OCI-LY1 (cell line): ENCODE data around the gene UQCR10.

Experiments used
- H2AFZ ChIP-seq: fragments of 200-600 bp; sonication (generic), shearing (Covaris generic); 2 replicates; pipeline ENCODE4 v1.6.0; 2014; ENCODE audit warnings: antibody characterized with exemption, mild to moderate bottlenecking, low read length
- H3F3A ChIP-seq: fragments of 200-600 bp; sonication (generic), shearing (Covaris generic); 2 replicates; pipeline ENCODE4 v1.6.0; 2014; ENCODE audit warnings: mild to moderate bottlenecking, antibody characterized with exemption, low read length, moderate library complexity; ENCODE audit not compliant: insufficient read depth
- H3K27ac ChIP-seq: fragments of 200-600 bp; sonication (generic); 2 replicates; pipeline ENCODE4 v1.5.1; 2014; ENCODE audit warnings: low read length, mixed run types, mild to moderate bottlenecking, low read depth; ENCODE audit not compliant: poor library complexity, severe bottlenecking
- H3K27me3 ChIP-seq: fragments of 200-600 bp; sonication (generic); 2 replicates; pipeline ENCODE4 v1.6.0; 2014; ENCODE audit warnings: antibody characterized with exemption, mild to moderate bottlenecking, low read length, moderate library complexity; ENCODE audit not compliant: insufficient read depth
- H3K36me3 ChIP-seq: fragments of 200-600 bp; sonication (generic); 2 replicates; pipeline ENCODE4 v1.6.1; 2014; ENCODE audit warnings: mild to moderate bottlenecking, antibody characterized with exemption, low read length, moderate library complexity, mixed read lengths; ENCODE audit not compliant: insufficient read depth
- H3K4me1 ChIP-seq: fragments of 200-600 bp; sonication (generic); 2 replicates; pipeline ENCODE4 v1.5.1; 2014; ENCODE audit warnings: mild to moderate bottlenecking, low read length, moderate library complexity; ENCODE audit not compliant: insufficient read depth, severe bottlenecking
- H3K4me2 ChIP-seq: fragments of 200-600 bp; sonication (generic), shearing (Covaris generic); 2 replicates; pipeline ENCODE4 v1.6.1; 2014; ENCODE audit warnings: low read length
- H3K4me3 ChIP-seq: fragments of 200-600 bp; sonication (generic); 2 replicates; pipeline ENCODE4 v1.5.1; 2014; ENCODE audit warnings: low read length, low read depth, mild to moderate bottlenecking, mixed read lengths; ENCODE audit not compliant: poor library complexity, severe bottlenecking
- H3K79me2 ChIP-seq: fragments of 200-600 bp; shearing (Covaris generic); 2 replicates; pipeline ENCODE4 v1.6.1; 2016; ENCODE audit warnings: mixed run types, low read length, mixed read lengths; ENCODE audit not compliant: insufficient read depth
- H3K9ac ChIP-seq: fragments of 200-600 bp; sonication (generic), shearing (Covaris generic); 2 replicates; pipeline ENCODE4 v1.6.1; 2014; ENCODE audit warnings: mild to moderate bottlenecking, low read length, mixed read lengths
- H3K9me2 ChIP-seq: fragments of 200-600 bp; sonication (generic), shearing (Covaris generic); 2 replicates; pipeline ENCODE4 v1.6.1; 2014; ENCODE audit warnings: low read depth, mild to moderate bottlenecking, low read length, mixed read lengths
- H3K9me3 ChIP-seq: fragments of 200-600 bp; shearing (Covaris generic); 2 replicates; pipeline ENCODE4 v1.6.1; 2014; ENCODE audit warnings: low read length, mixed read lengths
- H4K20me1 ChIP-seq: fragments of 200-600 bp; sonication (generic), shearing (Covaris generic); 2 replicates; pipeline ENCODE4 v1.6.0; 2016; ENCODE audit warnings: mild to moderate bottlenecking, low read length; ENCODE audit not compliant: insufficient read depth
- CTCF ChIP-seq: fragments of 200-600 bp; sonication (generic), shearing (Covaris generic); IDR thresholded peaks from 2 replicates; pipeline ENCODE4 v1.5.1; 2017; ENCODE audit warnings: mild to moderate bottlenecking, antibody characterized with exemption, low read length, moderate library complexity, mixed read lengths
- EZH2 ChIP-seq: fragments of 200-600 bp; sonication (generic), shearing (Covaris generic); IDR thresholded peaks from 2 replicates; pipeline ENCODE4 v1.8.0; 2017; ENCODE audit warnings: borderline replicate concordance, mixed run types, mild to moderate bottlenecking, antibody characterized with exemption, low read length, moderate library complexity, mixed read lengths

The UQCR10 gene

GRCh38 chr22:29811377-29811776 lies 44.2 kb downstream of the UQCR10 start:
- no peaks in the 10 kb centered on the region for H3K9me2 ChIP-seq
- no peaks in the 10 kb centered on the region for H3K79me2 ChIP-seq
- no peaks in the 10 kb centered on the region for H3F3A ChIP-seq
- no peak overlapping the region for H3K4me2 ChIP-seq
- no peak overlapping the region for H3K9ac ChIP-seq
- no peaks in the 10 kb centered on the region for H3K4me1 ChIP-seq
- no peak for TF ChIP-seq CTCF
- TF ChIP-seq EZH2: no peak
- H3K27me3 ChIP-seq: no peaks in the 10 kb centered on the region
- H4K20me1 ChIP-seq: no peaks in the 10 kb centered on the region
- H3K27ac ChIP-seq: no peak overlapping the region
- no peaks in the 10 kb centered on the region for H3K9me3 ChIP-seq
- no peak overlapping the region for H2AFZ ChIP-seq
- H3K36me3 ChIP-seq: peaks cover 90% of the 10 kb centered on the region
- H3K4me3 ChIP-seq: no peak overlapping the region

DNA sequence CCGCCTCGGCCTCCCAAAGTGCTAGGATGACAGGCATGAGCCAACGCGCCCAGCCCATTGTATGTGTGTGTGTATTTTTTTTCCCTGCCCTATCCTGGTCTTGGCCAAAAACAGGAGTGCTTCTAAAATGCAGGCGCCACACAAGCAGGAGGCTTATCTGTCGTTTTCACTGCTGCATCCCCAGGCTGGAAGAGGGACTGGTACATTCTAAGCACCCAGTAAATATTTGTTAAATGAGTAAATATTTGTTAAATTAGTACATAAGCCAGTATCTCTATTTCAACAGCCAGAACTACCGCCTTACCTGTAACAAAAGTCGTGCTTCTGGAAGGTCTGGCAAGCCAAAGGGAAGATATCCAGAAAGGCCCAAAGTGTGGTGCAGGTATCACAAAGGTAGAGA lies 46.0 kb downstream of the UQCR10 start:
- Histone ChIP-seq H3K4me1 (no peaks in the 10 kb centered on the region), H3K9me2 (no peaks in the 10 kb centered on the region), H4K20me1 (no peaks in the 10 kb centered on the region), H3K9me3 (no peaks in the 10 kb centered on the region), H3K36me3 (peaks cover 87% of the 10 kb centered on the region), H3K27me3 (no peaks in the 10 kb centered on the region), H3K9ac (no peak overlapping the region), H3K79me2 (no peaks in the 10 kb centered on the region), H3K4me3 (no peak overlapping the region), H2AFZ (no peak overlapping the region), H3K4me2 (no peak overlapping the region), H3K27ac (no peak overlapping the region), H3F3A (no peaks in the 10 kb centered on the region)
- TF ChIP-seq EZH2 (no peak), CTCF (no peak)

- H3K4me2 ChIP-seq: no peak overlapping the region
- no peak overlapping the region for H3K4me3 ChIP-seq
- no peaks in the 10 kb centered on the region for H3K9me3 ChIP-seq
- no peaks in the 10 kb centered on the region for H3K9me2 ChIP-seq
- H2AFZ ChIP-seq: no peak overlapping the region
- H3K36me3 ChIP-seq: peaks cover 85% of the 10 kb centered on the region
- no peak overlapping the region for H3K27ac ChIP-seq
- H3F3A ChIP-seq: no peaks in the 10 kb centered on the region
- no peak overlapping the region for H3K9ac ChIP-seq
- H3K79me2 ChIP-seq: no peaks in the 10 kb centered on the region
- TF ChIP-seq CTCF (no peak), EZH2 (no peak)
- H3K27me3 ChIP-seq: no peaks in the 10 kb centered on the region
- no peaks in the 10 kb centered on the region for H4K20me1 ChIP-seq
- H3K4me1 ChIP-seq: no peaks in the 10 kb centered on the region
These were observed 46.4 kb downstream of the UQCR10 start for GRCh38 chr22:29813563-29813962.
